HG03280 (cell line): ENCODE measurements around the gene FAT3.

Experiments used
- ATAC-seq: cut with Tn5 transposase; IDR thresholded peaks from one replicate; pipeline ENCODE4 v1.9.1; 2021; ENCODE audit warnings: mild to moderate bottlenecking, moderate library complexity; ENCODE audit not compliant: unreplicated experiment

FAT3 gene

DNA sequence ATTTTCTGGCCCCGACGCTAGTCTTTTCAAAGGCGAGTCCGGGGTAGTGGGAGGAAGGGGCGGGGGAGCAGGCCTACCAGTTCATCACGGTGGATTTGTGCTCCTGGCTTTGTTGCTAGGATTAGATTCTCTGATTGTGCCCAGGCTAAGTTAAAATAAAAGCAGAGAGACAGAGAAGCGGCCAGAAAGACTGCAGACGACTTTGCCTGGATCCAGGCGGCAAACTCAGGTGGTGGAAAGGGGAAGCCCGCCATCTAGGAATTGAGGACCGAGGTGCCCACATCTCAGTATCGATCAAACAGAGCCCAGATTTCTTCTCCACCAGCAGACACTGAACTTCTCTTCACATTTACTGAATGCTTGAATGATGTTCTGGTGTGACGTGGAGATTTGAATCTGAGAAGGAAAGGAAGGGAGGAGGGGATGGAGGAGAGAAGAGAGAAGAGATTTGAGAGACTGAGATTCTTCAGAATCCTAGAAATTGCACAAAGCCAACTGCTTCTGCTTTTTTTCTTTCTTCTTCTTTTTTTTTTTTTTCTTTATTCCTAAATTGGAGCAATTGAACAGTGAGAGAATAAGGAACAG, 2.7 kb downstream of the FAT3 start:
- no peak for ATAC-seq

DNA sequence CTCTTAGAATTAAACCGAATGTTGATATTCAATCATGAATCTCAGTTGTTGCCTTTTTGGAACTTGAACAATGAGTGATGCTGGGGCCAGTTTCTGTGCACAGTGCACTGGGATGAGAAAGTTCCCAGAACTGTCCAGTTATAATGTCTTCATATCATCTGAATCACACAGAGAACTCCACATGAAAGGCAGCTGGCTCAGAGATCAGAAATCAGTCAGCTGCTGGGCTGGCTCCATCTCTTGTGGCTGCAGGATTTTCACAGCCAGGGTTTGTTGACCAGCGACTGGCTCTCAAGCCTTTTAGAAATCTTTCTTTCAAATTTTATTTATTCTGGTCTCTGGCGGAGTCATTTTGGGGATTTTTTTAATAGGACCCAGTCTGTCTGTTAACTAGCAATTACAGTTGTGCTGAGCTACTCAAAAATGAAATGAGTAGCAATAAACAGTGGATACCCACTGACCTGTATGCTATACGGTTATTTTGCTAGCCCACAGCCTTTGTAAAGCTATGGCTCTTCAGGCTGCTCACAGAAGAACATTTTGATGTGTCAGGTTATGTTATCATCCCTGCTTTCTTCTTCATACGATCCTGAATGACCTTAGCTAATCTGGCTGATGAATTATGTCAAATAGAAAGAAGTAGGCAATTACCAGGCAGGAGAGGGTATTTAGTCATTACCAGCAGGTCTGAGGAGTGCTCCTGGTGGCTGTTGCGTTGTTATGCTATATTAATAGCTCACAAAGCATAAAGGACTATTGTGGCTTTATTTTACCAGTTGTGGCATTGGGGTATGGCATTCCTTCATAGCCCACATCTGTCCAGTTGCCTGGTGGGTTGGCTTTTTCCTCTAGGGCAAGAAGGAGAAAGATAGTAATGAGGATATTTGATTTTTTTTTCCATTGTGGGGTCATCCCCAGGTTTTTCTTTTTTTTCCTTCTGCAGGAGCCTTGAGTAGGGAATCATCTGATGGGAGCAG, 3.6 kb downstream of the FAT3 start:
- no peak for ATAC-seq

DNA sequence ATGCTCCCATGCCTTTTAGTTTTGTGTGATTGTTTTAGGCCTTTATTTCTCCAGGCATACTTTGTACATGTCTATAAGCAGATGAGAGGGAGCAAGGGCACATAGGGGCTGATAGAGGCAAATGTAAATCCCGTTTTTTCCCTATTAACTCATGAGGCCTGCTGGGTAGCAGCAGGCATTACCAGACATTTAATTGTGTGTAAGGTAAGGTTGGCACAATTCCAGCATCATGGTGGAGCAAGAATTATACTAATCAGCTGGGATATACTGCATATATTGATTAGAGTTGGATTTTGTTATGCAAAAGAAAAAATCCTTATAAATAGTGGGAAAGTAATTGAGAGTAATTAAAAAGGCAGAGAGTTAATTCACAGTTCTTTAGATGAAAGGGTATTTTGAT, 12.2 kb downstream of the FAT3 start:
- no peak for ATAC-seq

DNA sequence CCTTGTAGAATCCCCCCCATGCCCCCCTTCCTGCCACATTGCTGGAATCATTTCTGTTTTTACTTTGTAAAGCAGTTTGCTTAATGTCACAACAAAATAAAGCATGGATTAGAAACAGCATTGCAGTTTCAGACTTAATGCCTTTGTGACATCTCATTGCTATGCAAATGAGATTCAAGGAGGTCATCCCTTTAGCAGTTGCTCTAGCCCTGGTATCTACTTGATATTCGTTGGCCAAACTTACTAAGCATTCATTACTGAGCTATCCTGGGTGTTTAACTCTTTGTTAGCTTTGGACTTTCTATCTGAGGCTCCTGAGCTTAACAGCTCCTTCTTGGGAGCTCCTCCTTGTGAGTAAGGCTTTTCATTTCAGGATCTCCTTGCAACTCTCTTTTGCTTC, 16.3 kb downstream of the FAT3 start:
- ATAC-seq = no peak

DNA sequence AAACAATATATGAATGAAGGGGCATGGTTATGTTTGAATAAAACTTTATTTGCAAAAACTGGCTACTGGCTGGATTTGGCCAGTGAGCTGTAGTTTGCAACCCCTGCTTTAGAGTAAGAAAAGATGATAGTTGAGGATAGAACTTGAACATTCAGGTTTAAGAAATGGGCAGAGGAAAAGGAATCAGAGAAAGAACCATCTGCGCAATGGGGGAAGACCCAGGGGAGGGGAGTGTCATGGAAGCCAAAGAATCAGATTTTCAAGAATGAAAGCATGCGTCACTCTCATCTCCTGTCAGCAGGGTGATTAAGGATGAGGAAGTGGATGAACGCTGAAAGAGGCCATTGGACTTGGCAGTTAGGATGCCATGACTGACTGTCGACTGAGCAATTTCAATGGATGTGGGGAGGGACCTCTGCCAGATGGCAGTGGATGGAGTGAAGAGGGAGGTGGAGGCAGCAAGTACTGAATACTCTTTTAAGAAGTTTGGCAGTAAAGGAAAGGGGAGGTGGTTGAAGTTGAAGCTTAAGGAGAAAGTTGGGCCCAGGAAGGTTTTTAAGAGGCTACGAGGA, 21.2 kb downstream of the FAT3 start:
- no peak for ATAC-seq

DNA sequence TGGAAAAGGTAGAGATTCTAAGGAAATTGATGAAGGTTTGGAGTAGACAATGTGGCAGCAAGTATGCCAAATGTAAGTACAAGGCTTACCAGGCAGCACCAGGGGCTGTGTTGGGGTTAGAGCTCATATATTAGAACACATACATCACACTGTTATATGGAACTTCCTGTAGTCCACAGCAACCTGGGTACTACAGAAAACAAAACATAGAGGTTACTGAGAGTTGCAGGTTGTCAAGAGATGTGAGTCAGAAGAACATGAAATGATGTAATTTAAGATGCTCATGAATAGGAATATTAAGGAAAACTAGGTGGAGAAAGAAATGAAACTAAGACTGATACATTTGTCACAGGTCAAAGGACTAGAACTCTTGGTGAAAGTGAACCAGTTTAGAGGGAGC, 22.0 kb downstream of the FAT3 start:
- ATAC-seq = no peak

DNA sequence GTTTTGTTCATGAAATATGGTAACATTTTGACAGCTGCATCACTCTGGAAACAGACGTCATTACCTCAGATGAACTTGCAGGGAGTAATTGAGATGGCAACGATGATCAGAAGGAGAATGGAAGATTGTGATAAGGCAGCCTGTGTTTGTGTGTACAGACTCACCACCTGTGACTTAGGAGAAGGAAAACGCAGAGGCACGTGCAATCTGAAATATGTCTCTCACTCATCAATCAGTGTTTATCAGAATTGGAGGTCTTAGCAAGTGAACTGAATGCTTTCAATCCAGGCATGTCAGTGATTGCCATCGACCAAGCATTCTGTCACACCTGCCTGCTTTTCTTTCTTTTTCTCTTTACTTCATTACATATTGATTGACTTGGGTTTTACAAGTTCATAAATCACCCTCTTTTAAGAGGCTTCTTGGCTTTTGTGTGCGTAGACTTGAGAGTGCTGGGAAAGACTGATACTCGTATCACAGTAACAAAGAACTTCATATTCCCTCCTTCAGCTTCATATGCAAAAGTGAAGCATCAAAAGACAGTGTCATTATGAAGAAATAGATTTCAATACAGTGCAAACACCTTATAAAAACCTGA, 24.6 kb downstream of the FAT3 start:
- no peak for ATAC-seq

DNA sequence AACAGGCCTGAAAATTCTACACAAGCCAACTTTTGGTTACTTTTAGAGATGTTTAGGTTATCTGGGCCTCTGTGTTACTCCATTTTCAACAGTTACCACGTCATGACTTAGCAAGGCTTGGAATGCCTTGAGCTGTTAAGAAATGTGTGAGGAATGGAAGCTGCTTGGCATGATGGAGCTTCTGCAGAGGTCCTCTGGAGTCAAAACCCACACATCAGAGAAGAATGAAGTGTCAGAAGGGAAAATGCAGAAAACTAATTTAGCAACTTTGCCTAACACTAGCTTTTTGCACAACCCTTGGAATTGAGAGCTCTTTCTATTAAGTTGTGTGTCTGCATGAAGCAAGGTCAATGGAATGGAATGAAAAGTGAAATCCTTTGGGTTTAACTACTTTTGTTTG, 27.4 kb downstream of the FAT3 start:
- ATAC-seq = no peak

DNA sequence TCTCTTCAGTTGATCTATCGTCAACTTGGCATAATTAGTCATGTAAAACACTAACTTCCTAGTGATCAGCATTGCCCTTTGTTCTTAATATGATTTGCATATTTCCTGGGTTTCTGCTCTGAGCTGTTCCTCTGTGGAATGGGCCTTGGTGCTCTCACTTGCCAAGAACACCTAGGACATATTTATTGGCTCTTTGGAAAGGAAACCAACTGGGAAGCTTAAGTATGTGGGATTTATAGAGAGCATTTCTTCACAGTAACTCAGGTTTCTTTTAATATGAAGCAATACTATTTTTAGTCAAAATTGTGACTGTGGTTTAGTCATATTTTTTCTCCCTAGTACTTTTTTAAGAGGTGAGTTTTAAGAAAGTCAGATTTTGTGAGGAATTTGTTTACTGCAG, 28.8 kb downstream of the FAT3 start:
- no peak for ATAC-seq

DNA sequence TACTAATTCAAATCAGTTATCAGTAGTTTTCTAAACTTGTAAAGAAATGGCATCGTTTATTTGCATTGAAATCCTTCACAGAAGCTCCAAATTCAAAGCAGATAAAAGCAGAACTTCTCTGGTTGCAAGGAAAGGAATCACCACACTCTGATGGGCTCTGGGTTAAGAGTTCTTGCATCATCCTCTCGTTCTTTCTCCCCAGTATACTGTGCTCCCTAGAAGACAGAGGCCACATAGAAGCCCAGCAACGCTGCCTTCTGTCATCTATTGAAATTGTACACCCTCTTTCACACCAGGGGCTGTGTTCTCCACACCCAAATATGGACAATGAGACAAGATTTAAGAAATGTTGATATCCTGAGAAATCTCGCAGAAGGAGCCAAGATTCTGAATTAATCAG, 29.3 kb downstream of the FAT3 start:
- no peak for ATAC-seq

DNA sequence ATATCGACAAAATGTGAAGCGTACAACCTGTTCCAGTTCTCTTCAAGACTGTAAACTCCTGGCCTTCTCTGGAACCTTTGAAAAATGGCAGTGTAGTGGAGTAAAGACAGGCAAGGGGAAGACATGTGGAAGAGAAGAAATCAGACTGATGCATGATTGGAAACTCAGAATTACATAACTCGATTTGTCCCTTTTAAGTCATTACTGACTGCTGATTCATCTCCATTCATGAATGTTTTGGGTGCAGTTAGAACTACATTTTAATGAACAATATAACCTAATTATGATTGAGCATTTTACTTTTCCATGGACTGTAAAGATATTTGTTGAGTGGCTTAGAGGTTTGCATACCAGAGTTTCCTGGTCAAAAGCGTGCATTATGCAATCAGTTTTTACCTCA, 32.9 kb downstream of the FAT3 start:
- no peak for ATAC-seq

DNA sequence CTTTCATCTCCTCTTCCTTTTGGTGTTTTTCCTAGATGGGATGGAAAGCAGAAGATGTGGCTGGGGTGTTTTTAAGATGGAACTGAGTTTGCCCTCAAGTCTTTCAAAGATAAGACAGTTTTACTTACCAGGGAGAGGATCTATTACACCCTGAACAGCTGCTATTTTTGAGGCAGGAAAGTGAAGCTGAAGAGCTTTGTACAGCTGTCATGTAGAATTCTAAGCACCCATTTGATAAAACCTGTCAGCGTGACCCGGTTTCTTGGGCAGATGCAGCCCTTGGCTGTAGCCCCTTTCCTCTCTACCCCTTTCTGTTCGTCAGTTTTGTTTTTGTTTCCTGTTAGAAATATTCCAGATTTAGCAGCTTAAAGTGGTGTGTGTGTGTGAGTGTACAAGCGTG, 35.2 kb downstream of the FAT3 start:
- no peak for ATAC-seq

DNA sequence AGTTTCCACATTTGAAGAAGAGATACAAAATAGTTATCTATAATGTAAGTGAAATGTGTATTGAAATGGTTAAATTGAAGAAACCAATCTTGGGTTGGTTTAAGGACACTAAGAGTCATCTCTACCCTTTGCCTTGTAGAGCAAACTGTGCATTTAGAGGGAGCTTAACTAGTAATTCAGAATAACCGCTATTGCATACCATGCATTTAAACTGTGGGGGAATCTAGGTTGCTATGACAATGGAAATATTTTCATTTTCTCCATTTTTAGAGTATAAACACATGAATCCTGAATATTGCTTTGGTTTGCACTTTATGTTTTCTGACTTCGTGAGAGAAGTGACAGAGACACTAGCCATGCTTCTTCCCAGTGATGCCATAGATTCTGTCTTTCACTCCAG, 39.7 kb downstream of the FAT3 start:
- no peak for ATAC-seq

DNA sequence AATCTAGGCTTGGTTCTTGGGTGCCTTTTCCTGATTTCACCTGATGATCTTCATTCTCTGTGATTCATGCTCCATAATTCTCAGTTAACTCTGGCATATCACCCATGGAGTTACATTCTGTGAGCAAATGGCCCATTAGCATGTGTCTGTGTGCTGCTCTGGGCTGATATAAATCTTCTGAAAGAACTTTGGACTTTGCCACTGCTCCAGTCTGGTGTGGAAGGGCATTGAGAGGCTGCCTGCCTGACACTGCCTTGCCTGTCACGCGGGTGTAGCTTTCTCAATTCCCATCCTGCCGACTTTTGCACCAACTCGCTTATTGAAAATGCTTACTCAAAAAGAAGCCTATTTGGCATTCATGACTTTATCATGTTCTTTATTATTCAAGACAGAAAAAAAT, 42.2 kb downstream of the FAT3 start:
- ATAC-seq = no peak

DNA sequence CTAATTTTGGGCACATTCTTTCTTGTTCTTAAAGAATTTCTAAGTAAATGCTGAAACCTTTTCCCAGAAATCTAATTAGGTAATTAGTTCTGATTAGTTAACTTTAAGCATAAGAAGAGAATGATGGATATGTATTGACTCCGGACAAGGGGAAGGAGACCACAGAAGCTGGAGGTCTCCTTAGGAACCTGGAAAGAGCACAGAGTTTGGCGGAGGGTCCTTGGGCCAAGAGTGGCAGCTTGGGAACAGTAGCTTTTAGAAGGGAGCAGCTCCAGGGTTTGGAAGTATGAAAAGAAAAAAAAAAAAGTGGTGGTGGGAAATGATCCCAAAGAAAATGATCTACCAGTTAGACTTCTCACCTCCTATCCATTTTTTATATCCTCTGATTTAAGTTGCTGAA, 42.7 kb downstream of the FAT3 start:
- no peak for ATAC-seq

DNA sequence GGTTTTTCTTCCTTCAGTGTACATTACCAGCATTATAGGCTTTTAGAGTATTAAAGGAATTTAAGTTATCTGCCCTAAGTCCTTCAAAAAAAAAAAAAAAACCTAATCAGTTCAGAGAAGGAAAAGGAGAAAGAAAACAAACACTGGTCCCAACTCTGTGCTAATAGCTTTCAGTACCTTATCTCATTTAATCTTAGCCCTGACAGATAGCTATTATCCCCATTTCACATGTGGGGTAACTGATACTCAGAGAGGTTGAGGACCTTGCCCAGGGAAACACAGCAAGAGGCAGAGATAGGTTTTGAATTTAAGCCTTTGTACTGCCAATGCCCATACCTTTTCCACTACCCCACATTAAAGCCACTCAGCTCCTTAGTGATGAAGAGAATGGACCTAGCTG, 43.4 kb downstream of the FAT3 start:
- ATAC-seq = no peak

DNA sequence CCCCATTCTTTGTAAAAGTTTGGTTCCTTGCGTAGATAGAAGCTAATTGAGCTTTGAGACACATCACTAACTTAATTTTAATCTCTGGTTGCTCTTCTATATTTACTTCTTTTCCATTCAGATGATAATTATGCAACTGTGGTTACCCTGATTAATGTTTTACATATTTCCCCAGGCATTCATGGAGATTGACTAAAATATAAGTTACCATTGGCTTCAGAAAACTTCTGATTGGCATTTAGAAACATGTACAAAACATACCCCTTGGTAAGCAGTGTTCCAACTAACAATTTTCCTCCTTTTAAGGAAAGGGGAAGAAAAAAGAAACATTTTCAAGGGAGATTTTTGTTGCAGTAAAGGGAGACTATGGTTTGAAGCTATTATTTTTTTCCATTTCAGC, 43.9 kb downstream of the FAT3 start:
- ATAC-seq = no peak

DNA sequence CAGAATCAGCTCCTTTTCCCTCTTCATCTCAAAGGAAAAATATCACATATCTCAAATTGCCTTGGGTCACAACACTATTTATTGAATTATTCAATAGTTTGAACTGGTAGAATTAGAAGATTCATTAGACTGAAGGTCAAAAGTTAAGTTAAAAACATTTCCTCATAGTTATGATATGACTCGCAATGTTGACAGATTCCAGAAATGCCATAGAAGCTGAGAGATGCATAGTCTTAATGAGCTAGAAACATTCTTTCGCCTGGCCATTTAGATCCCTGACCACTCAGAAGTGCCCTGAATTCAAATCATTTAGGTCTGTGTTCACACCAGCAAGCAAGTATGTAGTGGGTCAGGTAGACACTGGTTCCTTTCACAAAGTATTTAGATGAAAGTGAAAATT, 44.4 kb downstream of the FAT3 start:
- no peak for ATAC-seq

DNA sequence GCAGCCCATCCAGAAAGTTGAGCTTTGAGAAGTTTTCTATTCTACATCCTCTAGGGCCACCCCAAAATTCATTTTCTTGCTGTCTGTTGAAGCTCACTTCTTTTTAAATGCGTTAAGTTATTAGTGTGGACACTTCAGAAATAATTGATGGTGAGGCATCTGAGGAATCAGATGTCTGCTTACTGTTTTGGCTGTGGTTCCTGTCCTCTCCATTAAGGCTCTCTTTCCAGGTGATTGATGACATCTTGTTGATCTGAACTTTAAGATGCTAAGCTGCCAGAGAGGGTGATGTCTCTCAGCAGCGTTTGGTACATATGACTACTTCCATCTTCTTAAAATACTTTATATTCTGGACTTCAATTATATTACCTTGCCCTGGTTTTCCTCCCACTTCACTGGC, 45.2 kb downstream of the FAT3 start:
- no peak for ATAC-seq

DNA sequence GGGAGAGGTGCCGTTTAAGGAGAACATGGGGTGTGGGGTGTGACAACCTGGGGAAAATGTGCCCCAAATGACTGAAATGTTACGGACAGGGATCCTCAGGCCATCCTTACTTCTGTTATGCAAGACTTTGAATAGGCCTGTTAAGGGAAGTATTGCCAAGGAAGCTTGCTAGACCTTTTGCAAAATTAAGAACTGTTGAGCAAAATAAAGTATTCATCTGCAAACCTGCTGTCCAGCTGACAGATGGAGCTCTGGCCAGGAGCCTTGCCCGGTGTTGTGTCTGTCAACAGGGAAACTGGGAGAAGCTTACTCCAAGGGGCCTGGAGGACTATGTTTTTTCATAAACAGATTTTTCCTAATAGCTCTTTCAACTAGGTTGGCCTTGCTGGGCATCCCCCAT, 48.0 kb downstream of the FAT3 start:
- ATAC-seq = no peak
